ENCODE data around the gene ATF6.

Gene ATF6

GRCh38 chr1:161946071-161946987 is 180.2 kb downstream of the ATF6 start:
- no peak overlapping the region for H3K4me3 ChIP-seq (ENCODE audit: low read depth, low read length)
- DNase-seq (ENCODE audit: low read depth), result no peak
- TF ChIP-seq CTCF (IDR thresholded peaks at IDR 0.05; ENCODE audit: control insufficient read depth, extremely low read depth, insufficient read depth), result no peak

DNA sequence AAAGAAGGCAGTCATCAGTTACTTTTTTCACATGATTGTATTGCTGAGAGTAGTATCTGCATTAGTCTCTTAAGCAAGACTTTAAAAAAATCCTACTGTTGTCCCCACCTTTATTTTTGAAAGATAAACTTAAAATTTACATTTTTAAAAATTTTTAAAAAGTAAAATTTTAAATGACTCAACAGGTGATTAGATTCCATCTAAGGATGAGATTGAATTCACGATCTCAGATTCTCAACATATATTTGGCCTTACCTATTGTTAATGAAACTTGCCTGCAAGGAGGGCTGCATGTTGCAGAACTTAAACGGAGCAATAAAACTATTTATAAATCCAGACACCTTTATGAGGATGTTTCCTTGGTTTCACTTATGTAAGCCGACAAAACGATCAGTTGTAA is 182.3 kb downstream of the ATF6 start:
- no peak overlapping the region for H3K4me3 ChIP-seq (ENCODE audit: low read depth, low read length)
- no peak for TF ChIP-seq CTCF (IDR thresholded peaks at IDR 0.05; ENCODE audit: control insufficient read depth, extremely low read depth, insufficient read depth)
- no peak for DNase-seq (ENCODE audit: low read depth)

DNA sequence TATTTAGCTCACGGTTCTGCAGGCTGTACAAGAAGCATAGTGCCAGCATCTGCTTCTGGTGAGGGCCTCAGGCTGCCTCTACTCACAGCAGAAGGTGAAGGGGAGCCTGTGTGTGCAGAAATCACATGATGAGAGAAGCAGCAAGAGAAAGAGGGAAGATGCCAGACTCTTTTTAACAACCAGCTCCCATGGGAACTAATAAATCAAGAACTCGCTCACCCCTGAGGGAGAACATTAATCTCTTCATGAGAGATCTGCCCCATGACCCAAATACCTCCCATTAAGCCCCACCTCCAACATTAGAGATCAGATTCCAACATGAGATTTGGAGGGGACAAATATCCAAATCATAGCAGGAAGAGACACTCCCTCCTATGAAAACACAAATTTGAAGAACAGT is 183.4 kb downstream of the ATF6 start:
- no peak for TF ChIP-seq CTCF (IDR thresholded peaks at IDR 0.05; ENCODE audit: control insufficient read depth, extremely low read depth, insufficient read depth)
- no peak for DNase-seq (ENCODE audit: low read depth)
- H3K4me3 ChIP-seq (ENCODE audit: low read depth, low read length), result no peak overlapping the region

DNA sequence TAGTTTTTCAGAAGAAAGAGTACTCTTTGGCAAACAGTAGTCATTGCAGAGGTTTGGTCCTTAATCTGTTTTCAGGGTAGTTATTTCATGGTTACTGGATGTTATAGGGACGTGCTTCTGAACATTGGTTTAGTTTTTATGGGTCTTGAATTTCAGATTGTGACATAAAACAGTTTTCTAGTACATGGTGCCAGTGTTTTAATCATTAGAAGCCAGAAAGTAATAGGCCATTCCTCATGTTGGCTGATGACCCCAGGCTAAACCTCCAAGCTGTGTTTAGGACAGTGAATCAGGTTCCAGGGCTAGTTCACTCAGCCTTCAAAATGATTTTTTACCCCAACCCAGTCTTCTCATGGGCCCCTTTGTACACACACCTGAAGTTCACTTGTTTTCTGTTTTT is 184.3 kb downstream of the ATF6 start:
- H3K4me3 ChIP-seq (ENCODE audit: low read depth, low read length), result no peak overlapping the region
- no peak for TF ChIP-seq CTCF (IDR thresholded peaks at IDR 0.05; ENCODE audit: control insufficient read depth, extremely low read depth, insufficient read depth)
- DNase-seq (ENCODE audit: low read depth), result no peak

GRCh38 chr1:161951646-161952045 is 185.5 kb downstream of the ATF6 start:
- no peak for TF ChIP-seq CTCF (IDR thresholded peaks at IDR 0.05; ENCODE audit: control insufficient read depth, extremely low read depth, insufficient read depth)
- no peak overlapping the region for H3K4me3 ChIP-seq (ENCODE audit: low read depth, low read length)
- no peak for DNase-seq (ENCODE audit: low read depth)

GRCh38 chr1:161952607-161953172 is 186.6 kb downstream of the ATF6 start:
- DNase-seq (ENCODE audit: low read depth), result no peak
- no peak for TF ChIP-seq CTCF (IDR thresholded peaks at IDR 0.05; ENCODE audit: control insufficient read depth, extremely low read depth, insufficient read depth)
- no peak overlapping the region for H3K4me3 ChIP-seq (ENCODE audit: low read depth, low read length)
